ENCODE data around the gene DNAH12. TPM values are rescaled to one million over a fixed set of nuclear protein-coding genes. Genes with fewer than 3 reads are reported as not detected.

Gene DNAH12
- total and polyA plus RNA-seq, 10 of the 15 experiments (the other 5 are each of a cell fraction or from before 2014, with no cell fraction given): under 0.01 to 0.35 (median 0.08) TPM

DNA sequence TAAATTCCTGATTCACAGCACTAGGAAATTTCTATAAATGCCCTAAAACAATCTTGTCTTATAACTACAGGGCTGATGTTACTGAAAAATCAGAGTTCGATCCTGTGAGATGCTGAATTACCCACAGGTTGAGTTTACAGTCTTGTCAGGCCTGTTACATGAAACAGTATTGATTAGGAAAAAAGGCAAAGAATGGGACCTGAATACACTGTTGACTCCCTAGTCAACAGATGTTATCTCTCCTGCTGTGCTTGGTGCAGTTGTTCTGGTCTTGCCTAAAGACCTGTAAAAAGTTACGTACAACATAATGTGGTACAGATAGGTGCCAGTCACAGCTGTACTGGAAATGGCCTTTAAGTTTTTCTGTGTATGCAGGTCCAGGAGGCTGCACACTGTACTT, 160.3 kb downstream of the DNAH12 start (continued):
- TF ChIP-seq SMARCA5 (IDR thresholded peaks at IDR 0.05) (no peak), POLR2AphosphoS2 (IDR thresholded peaks at IDR 0.05; ENCODE audit: low read depth, low read length) (no peak)

GRCh38 chr3:57383406-57383805, 160.7 kb downstream of the DNAH12 start:
- no peaks in the 10 kb centered on the region for H3K27me3 ChIP-seq (replicated peaks in 1 of 2; ENCODE audit: control insufficient read depth in 2 of 2, insufficient read depth in 2 of 2, low read length in 1 of 2)
- TF ChIP-seq FOXM1 (IDR thresholded peaks at IDR 0.05; ENCODE audit: low read depth, low read length) (no peak), ZNF384 (IDR thresholded peaks at IDR 0.05; ENCODE audit: borderline replicate concordance, low read depth, low read length) (no peak), MTA2 (IDR thresholded peaks at IDR 0.05; ENCODE audit: low read depth) (no peak), CREM (IDR thresholded peaks at IDR 0.05; ENCODE audit: low read depth) (no peak), ZNF217 (IDR thresholded peaks at IDR 0.05) (no peak), RAD51 (IDR thresholded peaks at IDR 0.05) (no peak), PRDM15 (CRISPR knock-in tag; IDR thresholded peaks at IDR 0.05) (no peak), KAT2A (conservative IDR thresholded peaks at IDR 0.05; ENCODE audit: control insufficient read depth, low read depth, low read length) (no peak), CREB1 (IDR thresholded peaks at IDR 0.05; ENCODE audit: low read depth) (no peak), ZBED1 (IDR thresholded peaks at IDR 0.05; ENCODE audit: borderline replicate concordance) (no peak), MLLT1 (IDR thresholded peaks at IDR 0.05) (no peak), RELA (IDR thresholded peaks at IDR 0.05; ENCODE audit: borderline replicate concordance, partially characterized antibody) (no peak), SP1 (IDR thresholded peaks at IDR 0.05; ENCODE audit: low read depth, low read length) (no peak)
- H3K4me3 ChIP-seq: no peak overlapping the region
- H3K36me3 ChIP-seq (ENCODE audit: control insufficient read depth in 2 of 2, insufficient read depth in 2 of 2, low read length in 1 of 2): no peaks in the 10 kb centered on the region
- ChIA-PET RAD21 (ENCODE audit: unreplicated experiment) (interaction anchor here (0.6 to 1.3 kb wide), 2 partner anchors 14 to 171 kb away, joined by 3 to 5 read pairs; no protein-coding TSS in a partner anchor), POLR2A (interaction anchor here (0.8 kb wide), 1 partner anchor 9 kb away, joined by 3 read pairs; no protein-coding TSS in a partner anchor), SMC1A (ENCODE audit: uncharacterized antibody, unreplicated experiment) (interaction anchor here (1.2 kb wide), 2 partner anchors 14 to 443 kb away, joined by 3 read pairs; no protein-coding TSS in a partner anchor), CTCF (interaction anchor here (1.3 to 5.4 kb wide), 3 partner anchors 14 to 284 kb away, joined by 3 to 23 read pairs (median 3); no protein-coding TSS in a partner anchor)
- no peak overlapping the region for H3K27ac ChIP-seq (ENCODE audit: control insufficient read depth, insufficient read depth)
- H3K9me3 ChIP-seq (replicated peaks; ENCODE audit: control insufficient read depth, insufficient read depth, low read length): no peaks in the 10 kb centered on the region
- H3K4me2 ChIP-seq (ENCODE audit: control insufficient read depth, insufficient read depth): no peak overlapping the region
- intact Hi-C loops (cut with micrococcal nuclease; ENCODE audit: unreplicated experiment) (no loop called here), in situ Hi-C loops (cut with MboI) (no loop called here)
- ATAC-seq: peak; percentile 38; the same call in 1 of the 3 replicates
- H2AFZ ChIP-seq (ENCODE audit: control insufficient read depth, low read depth, low read length): no peak overlapping the region
- DNase-seq (ENCODE audit: low read depth, low spot score): no peak
- BruUV-seq (replicated peaks): no TSS peak
- no peak for FAIRE-seq
- H3K9ac ChIP-seq (ENCODE audit: control insufficient read depth, insufficient read depth, low read length): no peak overlapping the region
- 0% methylated on average over 2 of the region's 2 CpGs for WGBS (ENCODE audit: insufficient coverage, insufficient replicate concordance, low lambda C conversion rate, missing lambda C conversion rate)
- H3K4me1 ChIP-seq (ENCODE audit: control insufficient read depth, insufficient read depth, low read length): no peaks in the 10 kb centered on the region
- no peaks in the 10 kb centered on the region for H3K79me2 ChIP-seq (ENCODE audit: control insufficient read depth, insufficient read depth, low read length)
- H4K20me1 ChIP-seq (ENCODE audit: control insufficient read depth, insufficient read depth): no peaks in the 10 kb centered on the region
